Smooth muscle cell (in vitro differentiated cells): ENCODE results near the gene ZNF28. TPM values are rescaled to one million over a fixed set of nuclear protein-coding genes. Genes with fewer than 3 reads are reported as not detected.
A peak's percentile ranks its signal among the peaks of the same experiment; 100 is the strongest.
"Not testable (repeated sequence)": the region's sequence is repeated elsewhere in the genome, so short reads cannot be mapped to it uniquely, and the experiment has no call there.

ENCODE experiments used
- DNase-seq: peaks from one replicate; lab custom pipeline; 2025; ENCODE audit not compliant: unreplicated experiment; lab: John Stamatoyannopoulos, UW
- H2AFZ ChIP-seq: fragments of 200-600 bp; sonication (generic); 2 replicates; pipeline ENCODE4 v1.6.0; 2016; ENCODE audit warnings: antibody characterized with exemption, low read depth, mild to moderate bottlenecking
- H3F3A ChIP-seq: fragments of 200-600 bp; sonication (generic); 2 replicates; pipeline ENCODE4 v1.6.0; 2017; ENCODE audit warnings: antibody characterized with exemption, low read depth
- H3K27ac ChIP-seq: fragments of 200-600 bp; sonication (generic); 2 replicates; pipeline ENCODE4 v1.5.1; 2016; ENCODE audit warnings: low read depth, mild to moderate bottlenecking
- H3K27me3 ChIP-seq: fragments of 200-600 bp; sonication (generic); 2 replicates; pipeline ENCODE4 v1.6.1; 2016; ENCODE audit warnings: low read depth, mild to moderate bottlenecking
- H3K36me3 ChIP-seq: fragments of 200-600 bp; sonication (generic); 2 replicates; pipeline ENCODE4 v1.5.1; 2016; ENCODE audit warnings: low read depth
- H3K4me1 ChIP-seq: fragments of 200-600 bp; sonication (generic); 2 replicates; pipeline ENCODE4 v1.5.1; 2016; ENCODE audit warnings: low read depth
- H3K4me2 ChIP-seq: fragments of 200-600 bp; sonication (generic); 2 replicates; pipeline ENCODE4 v1.6.0; 2016; ENCODE audit warnings: mild to moderate bottlenecking
- H3K4me3 ChIP-seq: fragments of 200-600 bp; sonication (generic); 2 replicates; pipeline ENCODE4 v1.5.1; 2016; ENCODE audit warnings: mild to moderate bottlenecking
- H3K79me2 ChIP-seq: fragments of 200-600 bp; sonication (generic); 2 replicates; pipeline ENCODE4 v1.6.0; 2016; ENCODE audit warnings: low read depth, mild to moderate bottlenecking
- H3K9ac ChIP-seq: fragments of 200-600 bp; sonication (generic); 2 replicates; pipeline ENCODE4 v1.6.0; 2016; ENCODE audit warnings: low read depth
- H3K9me3 ChIP-seq: fragments of 200-600 bp; sonication (generic); replicated peaks from 2 replicates; pipeline ENCODE4 v1.5.1; 2016; ENCODE audit warnings: low read depth
- H4K20me1 ChIP-seq: fragments of 200-600 bp; sonication (generic); 2 replicates; pipeline ENCODE4 v1.6.0; 2016; ENCODE audit warnings: low read depth
- WGBS: methylation state at CpG from one replicate; pipeline ENCODE4 v1.1.7; 2016; ENCODE audit warnings: low lambda C conversion rate; 5-methylcytosine and 5-hydroxymethylcytosine counted together
- polyA plus RNA-seq: library from polyadenylated mRNA; unstranded; fragments of >200 nt; fragmentation: Nextera tagmentation; extraction: Ambion mirVana; gene quantifications from 2 replicates; pipeline ENCODE4 v1.2.1, GENCODE V29; 2016
- total RNA-seq: library from RNA; depleted of rRNA; stranded (reverse); fragments of >200 nt; gene quantifications from 2 replicates; pipeline ENCODE4 v1.2.3, GENCODE V29; 2014
- TF ChIP-seq, protein P1 (sequence below): fragments of 200-600 bp; sonication (generic); IDR thresholded peaks from 2 replicates; pipeline ENCODE4 v1.5.1; 2017; ENCODE audit warnings: borderline replicate concordance, mild to moderate bottlenecking, antibody characterized with exemption; ENCODE audit not compliant: insufficient read depth, poor library complexity, severe bottlenecking

Gene ZNF28
- total and polyA plus RNA-seq, 2 experiments from 2014 or later: 10.7 to 15.6 TPM

- no peaks in the 10 kb centered on the region for H3F3A ChIP-seq
- H3K9me3 ChIP-seq: peaks cover 10% of the 10 kb centered on the region
- peaks cover 29% of the 10 kb centered on the region for H3K36me3 ChIP-seq
- no peak overlapping the region for H3K27ac ChIP-seq
- H3K79me2 ChIP-seq: no peaks in the 10 kb centered on the region
- TF ChIP-seq, protein P1, sequence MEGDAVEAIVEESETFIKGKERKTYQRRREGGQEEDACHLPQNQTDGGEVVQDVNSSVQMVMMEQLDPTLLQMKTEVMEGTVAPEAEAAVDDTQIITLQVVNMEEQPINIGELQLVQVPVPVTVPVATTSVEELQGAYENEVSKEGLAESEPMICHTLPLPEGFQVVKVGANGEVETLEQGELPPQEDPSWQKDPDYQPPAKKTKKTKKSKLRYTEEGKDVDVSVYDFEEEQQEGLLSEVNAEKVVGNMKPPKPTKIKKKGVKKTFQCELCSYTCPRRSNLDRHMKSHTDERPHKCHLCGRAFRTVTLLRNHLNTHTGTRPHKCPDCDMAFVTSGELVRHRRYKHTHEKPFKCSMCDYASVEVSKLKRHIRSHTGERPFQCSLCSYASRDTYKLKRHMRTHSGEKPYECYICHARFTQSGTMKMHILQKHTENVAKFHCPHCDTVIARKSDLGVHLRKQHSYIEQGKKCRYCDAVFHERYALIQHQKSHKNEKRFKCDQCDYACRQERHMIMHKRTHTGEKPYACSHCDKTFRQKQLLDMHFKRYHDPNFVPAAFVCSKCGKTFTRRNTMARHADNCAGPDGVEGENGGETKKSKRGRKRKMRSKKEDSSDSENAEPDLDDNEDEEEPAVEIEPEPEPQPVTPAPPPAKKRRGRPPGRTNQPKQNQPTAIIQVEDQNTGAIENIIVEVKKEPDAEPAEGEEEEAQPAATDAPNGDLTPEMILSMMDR: no peak
- H3K9ac ChIP-seq: no peak overlapping the region
- no peak overlapping the region for H2AFZ ChIP-seq
- no peaks in the 10 kb centered on the region for H4K20me1 ChIP-seq
- no peak overlapping the region for H3K4me3 ChIP-seq
- no peaks in the 10 kb centered on the region for H3K27me3 ChIP-seq
- no peak overlapping the region for H3K4me2 ChIP-seq
- WGBS: 95% methylated on average over 14 of the region's 32 CpGs
- no peaks in the 10 kb centered on the region for H3K4me1 ChIP-seq
- DNase-seq: no peak
Measured at GRCh38 chr19:52809801-52810200, 11.6 kb downstream of the ZNF28 start.

DNA sequence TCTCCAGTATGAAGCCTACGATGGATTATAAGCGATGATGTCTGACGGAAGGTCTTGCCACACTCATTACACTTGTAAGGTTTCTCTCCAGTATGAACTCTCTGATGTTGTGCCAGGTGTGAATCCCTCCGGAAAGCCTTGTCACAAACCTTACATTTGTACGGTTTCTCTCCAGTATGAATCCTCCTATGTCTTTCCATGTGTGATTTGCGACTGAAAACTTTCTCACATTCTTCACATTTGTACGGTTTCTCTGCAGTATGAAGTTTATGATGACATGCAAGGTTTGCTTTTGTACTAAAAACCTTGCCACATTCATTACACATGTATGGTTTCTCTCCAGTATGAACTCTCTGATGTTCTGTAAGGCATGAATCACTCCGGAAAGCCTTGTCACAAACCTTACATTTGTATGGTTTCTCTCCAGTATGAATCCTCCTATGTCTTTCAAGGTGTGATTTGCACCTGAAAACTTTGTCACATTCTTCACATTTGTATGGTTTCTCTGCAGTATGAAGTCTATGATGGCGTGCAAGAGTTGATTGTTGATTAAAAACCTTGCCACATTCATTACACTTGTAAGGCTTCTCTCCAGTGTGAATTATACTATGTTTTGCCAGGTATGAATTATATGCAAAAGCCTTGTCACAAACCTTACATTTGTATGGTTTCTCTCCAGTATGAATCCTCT is 21.3 kb downstream of the ZNF28 start:
- H3K4me2 ChIP-seq, H4K20me1 ChIP-seq, H3K4me1 ChIP-seq, H3K27ac ChIP-seq, H3F3A ChIP-seq, H3K79me2 ChIP-seq, H3K27me3 ChIP-seq, H3K9ac ChIP-seq, DNase-seq, H2AFZ ChIP-seq: not testable (repeated sequence)
- peaks cover 68% of the 10 kb centered on the region for H3K9me3 ChIP-seq
- peak overlapping the region; percentile 2 for H3K4me3 ChIP-seq
- peaks cover 59% of the 10 kb centered on the region for H3K36me3 ChIP-seq
- 98% methylated on average over 9 of the region's 9 CpGs for WGBS

- H3K9ac ChIP-seq: no peak overlapping the region
- no peak for DNase-seq
- no peaks in the 10 kb centered on the region for H3F3A ChIP-seq
- H3K79me2 ChIP-seq: no peaks in the 10 kb centered on the region
- no peak overlapping the region for H2AFZ ChIP-seq
- H3K27ac ChIP-seq: no peak overlapping the region
- H4K20me1 ChIP-seq: no peaks in the 10 kb centered on the region
- no peak overlapping the region for H3K4me3 ChIP-seq
- no peaks in the 10 kb centered on the region for H3K36me3 ChIP-seq
- TF ChIP-seq, protein P1: no peak
- no peaks in the 10 kb centered on the region for H3K4me1 ChIP-seq
- no peaks in the 10 kb centered on the region for H3K27me3 ChIP-seq
- no peaks in the 10 kb centered on the region for H3K9me3 ChIP-seq
- no peak overlapping the region for H3K4me2 ChIP-seq
- 93% methylated on average over 6 of the region's 6 CpGs for whole genome bisulfite sequencing
Measured at GRCh38 chr19:52789440-52789839, 32.0 kb downstream of the ZNF28 start.

- not testable (repeated sequence) for H3K79me2 ChIP-seq, H4K20me1 ChIP-seq, H3K36me3 ChIP-seq, H3K27ac ChIP-seq, H3K4me1 ChIP-seq, H3F3A ChIP-seq, H3K27me3 ChIP-seq, H3K9me3 ChIP-seq
- peak within 1 kb of the TSS; percentile 86 for H3K4me2 ChIP-seq
- DNase-seq: peak; percentile 17
- peak within 1 kb of the TSS; percentile 33 for H3K9ac ChIP-seq
- H2AFZ ChIP-seq: peak within 1 kb of the TSS; percentile 88
- H3K4me3 ChIP-seq: peak within 1 kb of the TSS; percentile 78
- 4% methylated on average over 47 of the region's 47 CpGs for WGBS
Measured at GRCh38 chr19:52786464-52787354, 34.7 kb downstream of the ZNF28 start, which contains the start of gene ZNF600. Gene ZNF600, minus strand, starts transcription at chr19:52786791. Its CDS starts 7,903 bp downstream, at chr19:52778888.
